NOMO-1 treated with dmso at 0.1 percent for 144 hours (cell line): ENCODE results near the gene RHOB.
"Not testable (repeated sequence)": the region's sequence is repeated elsewhere in the genome, so short reads cannot be mapped to it uniquely, and the experiment has no call there.

Experiments used
- DNase-seq: peaks from one replicate; lab custom pipeline; 2025; ENCODE audit not compliant: unreplicated experiment; lab: John Stamatoyannopoulos, UW

Gene RHOB

GRCh38 chr2:20488782-20489181 lies 41.9 kb downstream of the RHOB start:
- DNase-seq: no peak

- DNase-seq: no peak
These were observed 43.7 kb downstream of the RHOB start for GRCh38 chr2:20490300-20491181.

GRCh38 chr2:20491739-20492531 lies 45.1 kb downstream of the RHOB start:
- DNase-seq: no peak

- not testable (repeated sequence) for DNase-seq
These were observed 46.2 kb downstream of the RHOB start for GRCh38 chr2:20493095-20493494.

GRCh38 chr2:20494241-20494640 lies 47.4 kb downstream of the RHOB start:
- peak; percentile 30 for DNase-seq

GRCh38 chr2:20496076-20496872 lies 49.4 kb downstream of the RHOB start:
- no peak for DNase-seq

- no peak for DNase-seq
These were observed 50.1 kb downstream of the RHOB start for GRCh38 chr2:20496942-20497341.
